Bone marrow (tissue), 2 donors: Measurements from ENCODE around the gene NDST1.

ENCODE experiments used
- DNase-seq, 2 donors: peaks; one replicate each; lab custom pipeline; 2025; lab: John Stamatoyannopoulos, UW

Gene NDST1

DNA sequence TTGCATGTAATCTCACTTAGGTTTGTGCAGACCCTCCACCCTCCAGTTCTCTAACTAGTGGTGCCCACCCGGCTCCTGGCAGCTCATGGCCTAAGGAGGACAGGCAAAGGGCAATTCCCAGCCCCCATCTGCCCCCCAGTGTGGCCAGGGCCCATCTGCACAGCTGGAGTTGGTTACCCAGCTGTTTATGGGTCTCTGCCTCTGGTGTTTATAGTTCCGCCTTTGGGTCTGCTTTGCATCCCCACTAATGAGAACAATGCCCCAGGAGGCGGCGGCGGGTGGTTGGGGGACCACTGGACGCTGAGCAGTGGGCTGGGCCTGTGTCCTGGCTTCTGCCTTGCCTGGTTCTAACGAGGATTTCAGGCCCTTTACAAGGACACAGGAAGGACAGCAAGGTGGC, 62.4 kb downstream of the NDST1 start:
- no peak for DNase-seq

DNA sequence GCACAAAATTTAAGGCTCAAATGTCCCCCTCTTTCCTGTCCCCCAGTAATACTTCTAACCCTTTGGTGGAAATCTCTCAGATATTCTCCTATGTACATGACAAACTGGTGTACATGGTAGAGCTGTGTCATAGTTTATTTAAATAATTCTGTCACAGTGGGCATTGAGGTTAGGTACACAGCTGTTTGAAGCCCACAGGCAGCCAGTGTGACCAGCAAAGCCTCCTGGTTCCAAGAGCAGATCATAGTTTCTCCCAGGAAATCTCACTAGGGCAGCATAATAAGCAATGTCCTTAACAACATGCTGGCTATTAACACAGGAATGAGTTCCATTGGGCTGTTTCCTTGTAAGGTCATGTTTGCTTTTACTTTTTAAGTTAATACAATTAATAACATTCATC, 63.9 kb downstream of the NDST1 start:
- no peak for DNase-seq

DNA sequence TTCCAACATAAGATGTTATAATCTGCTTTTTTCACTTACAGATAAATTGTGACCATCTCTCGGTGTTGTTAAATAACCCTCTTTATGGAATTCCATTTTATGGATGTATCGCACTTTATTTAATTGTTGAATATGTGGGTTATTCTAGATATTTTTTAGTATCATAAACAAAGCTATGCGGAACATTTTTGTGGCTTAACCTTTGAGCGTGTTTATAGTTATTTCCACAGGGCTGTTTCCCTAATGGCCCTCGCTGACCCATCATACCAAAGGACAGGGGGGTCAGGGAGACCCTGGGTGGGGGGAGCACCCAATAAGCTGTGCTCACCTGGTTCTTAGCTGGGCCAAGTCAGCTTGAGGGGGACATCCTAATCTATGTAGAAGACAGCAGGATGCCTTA, 65.3 kb downstream of the NDST1 start:
- no peak for DNase-seq

DNA sequence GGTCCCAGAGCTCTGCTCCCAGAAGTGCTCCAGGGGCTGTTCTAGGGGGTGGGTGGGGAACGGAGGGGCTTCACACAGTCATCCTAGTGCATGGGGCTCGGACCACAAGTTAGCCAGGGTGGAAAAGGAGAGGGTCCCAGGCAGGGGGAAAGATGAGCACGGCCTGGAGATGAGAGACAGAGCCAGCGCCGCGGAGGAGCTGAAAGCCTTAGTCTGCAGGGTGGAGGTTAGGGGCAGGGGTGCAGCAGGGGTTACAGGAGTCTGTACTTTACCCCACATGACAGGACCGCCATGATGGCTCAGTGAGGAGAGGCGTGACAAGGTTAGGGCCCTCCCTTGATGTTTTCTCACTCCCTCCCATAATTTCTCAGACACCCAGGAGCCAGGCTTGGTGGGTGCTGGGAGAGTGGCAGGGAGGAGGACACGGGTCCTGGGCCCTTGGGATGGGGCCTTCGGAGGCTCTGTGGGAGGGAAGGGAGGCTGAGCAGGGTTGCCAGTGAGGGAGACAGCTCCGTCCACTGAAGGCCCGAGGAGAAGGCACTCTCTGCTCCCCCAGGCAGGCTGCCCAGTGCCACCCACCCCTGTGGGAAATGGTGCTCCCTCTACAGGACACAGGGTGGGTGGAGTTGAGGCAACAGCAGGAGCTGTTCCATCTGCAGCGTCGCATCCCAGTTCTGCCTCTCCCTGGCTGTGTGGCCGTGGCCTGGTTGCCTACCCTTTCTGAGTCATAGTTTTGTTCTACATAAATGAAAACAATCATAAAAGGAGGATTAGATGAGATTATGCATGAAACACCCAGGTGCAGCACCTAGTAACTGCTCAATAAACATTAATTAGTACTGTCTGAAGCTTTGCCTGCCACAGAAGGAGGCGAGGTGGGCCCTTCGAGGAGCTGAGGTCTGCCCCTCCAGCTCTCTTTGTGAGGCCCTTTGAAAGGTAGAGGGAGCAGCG, 66.2 kb downstream of the NDST1 start:
- no peak for DNase-seq

DNA sequence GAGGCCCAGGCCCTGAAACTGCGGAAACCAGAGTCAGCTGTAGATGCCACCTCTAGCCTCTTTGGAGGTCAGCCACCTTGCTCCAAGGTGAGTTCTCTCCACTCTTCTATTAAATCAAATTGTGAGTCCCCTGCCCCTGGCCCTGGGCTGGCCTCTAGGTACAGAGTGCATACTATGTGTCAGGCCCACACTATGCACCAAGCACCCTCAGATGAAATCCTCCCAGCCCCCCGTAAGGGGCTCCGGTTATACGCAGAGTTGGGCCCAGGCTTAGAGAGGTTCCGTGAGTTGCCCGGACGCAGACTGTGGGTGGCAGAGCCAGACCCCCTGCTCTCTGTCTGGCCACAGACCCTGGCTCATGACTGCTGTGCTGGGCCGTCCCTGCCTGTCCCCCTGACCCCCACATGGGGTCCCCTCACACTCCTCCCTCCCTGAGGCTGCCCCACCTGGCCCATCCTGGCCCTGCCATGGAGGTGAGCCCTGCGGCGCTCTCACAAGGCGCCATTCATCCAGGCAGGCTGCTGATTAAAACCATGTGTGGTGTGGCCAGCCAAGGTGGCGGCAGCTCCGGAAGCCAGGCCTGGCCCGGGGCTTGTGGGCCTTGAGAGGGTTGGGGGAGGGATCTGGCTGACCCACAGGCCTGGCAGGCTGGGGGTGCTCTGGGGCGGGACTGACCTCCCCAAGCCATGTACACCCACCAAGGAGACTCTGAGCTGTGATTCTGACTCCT, 67.1 kb downstream of the NDST1 start:
- no peak for DNase-seq

DNA sequence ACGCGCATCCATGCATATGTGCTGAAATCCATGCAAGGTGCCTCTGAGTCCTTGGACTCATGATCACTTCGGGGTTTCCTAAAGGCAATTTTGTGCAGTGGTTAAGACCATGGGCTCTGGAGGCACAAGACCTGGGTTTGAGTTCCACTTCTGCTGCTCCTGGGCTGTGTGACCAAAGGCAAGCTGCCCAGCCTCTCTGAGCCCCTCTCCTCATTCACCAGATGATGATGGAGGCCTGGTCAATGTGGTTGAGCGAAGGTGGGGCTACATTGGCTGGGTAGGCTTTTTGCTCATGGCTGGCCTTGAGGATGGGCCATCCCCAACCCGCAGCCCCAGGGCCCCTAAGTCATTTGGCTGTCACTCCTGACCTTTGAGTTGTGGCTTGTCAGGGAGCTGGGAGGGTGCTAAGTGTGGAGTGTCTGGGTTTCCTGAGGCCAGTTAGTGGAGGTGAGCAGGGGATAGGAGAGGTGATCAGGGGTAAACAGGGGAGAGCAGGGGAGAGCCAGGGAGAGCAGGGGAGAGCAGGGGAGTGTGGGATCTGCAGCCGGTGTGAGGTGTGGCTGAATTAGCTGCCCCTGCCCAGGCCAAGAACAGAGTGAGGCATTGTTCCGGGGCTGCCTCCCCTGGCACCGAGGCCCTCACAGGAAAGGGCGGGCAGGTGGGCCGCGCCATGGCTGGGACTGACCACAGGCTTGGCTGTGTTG, 68.0 kb downstream of the NDST1 start:
- DNase-seq: no peak

DNA sequence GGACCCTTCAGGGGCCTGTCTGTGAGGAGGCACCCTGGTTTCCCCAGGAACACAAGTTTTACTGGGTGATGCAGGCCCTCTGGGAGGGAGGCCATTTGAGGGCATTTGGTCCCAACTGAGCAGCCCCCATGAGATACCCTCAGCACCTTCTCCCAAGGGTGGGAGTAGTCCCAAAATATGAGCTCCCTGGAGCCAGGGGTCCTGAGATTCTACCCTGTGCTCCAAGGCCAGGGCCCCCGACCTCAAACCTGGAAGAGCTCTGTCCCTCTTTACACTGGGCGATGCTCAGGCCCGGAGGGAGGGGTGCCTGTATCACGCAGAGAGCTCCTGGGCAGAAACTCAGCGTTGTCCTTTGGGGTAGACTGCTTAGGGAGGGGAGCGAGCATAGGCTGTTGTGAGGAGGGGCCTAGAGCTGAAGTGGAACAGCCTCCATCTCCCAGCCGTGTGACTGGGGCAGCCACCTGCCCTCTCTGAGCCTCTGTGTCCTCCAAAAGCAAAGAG, 68.6 kb downstream of the NDST1 start:
- no peak for DNase-seq

DNA sequence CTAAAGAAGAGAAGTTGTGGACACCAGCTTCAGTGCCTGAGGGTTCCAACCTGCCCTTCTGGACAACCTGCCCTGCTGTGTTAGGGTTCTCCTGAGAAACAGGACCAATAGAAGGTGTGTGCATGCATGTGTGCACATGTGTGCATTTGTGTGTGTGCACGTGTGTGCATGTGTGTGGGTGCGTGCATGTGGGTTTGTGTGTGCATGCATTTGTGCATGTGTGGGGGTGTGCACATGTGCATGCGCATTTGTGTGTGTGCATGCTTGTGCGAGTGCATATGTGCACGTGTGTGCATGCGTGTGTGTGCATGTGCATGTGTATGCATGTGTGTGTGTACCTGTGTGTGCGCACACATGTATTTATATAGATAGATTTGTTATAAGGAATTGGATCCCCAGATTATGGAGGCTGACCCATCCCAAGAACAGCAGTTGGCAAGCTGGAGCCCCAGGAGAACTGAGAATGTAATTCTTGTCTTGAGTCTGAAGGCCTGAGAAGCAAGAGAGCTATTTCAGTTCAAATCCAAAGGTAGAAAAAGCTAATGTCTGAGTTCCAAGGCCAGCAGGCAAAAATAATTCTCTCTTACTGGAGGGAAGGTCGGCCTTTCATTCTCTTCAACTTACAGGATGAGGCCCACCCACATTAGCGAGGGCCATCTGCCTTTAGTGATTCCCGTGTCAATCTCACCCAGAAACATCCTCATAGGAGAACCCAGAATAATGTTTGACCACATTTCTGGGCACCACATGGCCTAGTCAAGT, 69.6 kb downstream of the NDST1 start:
- DNase-seq: no peak

DNA sequence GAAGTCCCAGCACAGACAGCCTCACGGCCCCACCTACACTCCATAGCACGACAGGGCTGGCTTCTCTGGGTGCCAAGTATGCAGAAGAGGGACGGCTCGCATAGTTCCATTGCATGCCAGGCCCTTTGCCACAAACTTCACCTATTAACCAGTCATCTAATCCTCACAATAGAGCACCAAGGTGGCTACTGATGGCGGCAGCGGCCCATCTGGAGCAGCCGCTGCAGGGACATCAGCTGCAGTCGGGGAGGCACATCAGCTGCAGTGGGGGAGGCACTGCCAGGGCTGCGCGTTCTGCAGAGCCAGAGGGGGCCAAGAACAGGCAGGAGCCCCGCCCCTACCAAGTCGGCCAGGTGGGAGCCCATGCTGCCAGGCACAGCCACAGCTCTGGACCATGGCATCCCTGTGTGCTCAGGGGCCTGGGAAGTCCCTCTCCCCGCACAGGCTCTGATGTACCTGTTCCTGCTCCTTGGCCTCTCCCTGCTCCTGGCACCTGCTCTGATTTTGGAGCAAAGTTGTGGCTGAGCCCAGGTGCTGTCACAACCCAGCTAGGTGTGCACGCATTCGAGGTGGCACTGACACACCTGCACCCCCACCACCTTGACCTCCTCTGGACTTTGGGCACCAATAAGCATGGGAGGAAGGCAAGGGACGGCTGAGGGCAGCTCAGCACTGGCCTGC, 71.0 kb downstream of the NDST1 start:
- DNase-seq: no peak

DNA sequence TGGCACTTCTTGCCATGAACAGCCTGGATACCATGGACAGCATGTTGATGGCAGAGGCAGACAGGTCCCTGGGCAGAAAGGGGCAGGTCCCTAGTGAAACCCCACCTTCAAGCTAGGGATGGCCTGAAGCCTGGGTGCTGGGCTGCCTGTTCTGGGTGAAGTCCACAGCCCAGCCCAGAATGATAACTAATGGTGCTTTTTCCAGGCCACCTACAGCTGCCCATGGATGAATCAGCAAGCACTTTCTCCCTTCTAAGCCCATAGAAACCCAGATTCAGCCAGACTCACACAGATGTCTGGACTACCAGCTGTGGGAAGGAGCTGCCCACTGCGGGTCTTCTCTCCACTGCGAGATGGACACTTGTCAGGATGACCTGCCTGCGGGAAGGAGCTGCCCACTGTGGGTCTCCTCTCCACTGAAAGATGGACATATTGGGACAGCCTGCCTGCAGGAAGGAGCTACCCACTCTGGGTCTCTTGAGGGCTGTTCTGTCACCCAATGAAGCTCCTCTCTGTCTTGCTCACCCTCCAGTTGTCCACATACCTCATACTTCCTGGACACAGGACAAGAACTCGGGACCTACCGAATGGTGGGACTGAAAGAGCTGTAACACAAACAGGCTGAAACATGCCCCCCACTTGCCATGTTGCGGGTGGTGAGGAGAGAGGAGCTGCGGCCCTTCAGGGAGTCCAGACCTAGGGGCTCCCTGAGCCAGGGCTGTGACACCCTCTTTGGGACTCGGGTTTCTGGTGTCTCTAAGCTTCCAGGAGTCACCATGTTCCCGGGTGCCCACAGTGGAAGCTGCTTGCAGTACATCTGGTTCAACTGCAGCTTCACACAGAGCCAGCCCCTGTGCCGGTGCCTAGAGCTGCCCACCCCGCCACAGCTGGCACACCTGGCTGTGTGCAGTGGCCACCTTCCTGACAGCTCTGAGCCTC, 71.8 kb downstream of the NDST1 start:
- no peak for DNase-seq

DNA sequence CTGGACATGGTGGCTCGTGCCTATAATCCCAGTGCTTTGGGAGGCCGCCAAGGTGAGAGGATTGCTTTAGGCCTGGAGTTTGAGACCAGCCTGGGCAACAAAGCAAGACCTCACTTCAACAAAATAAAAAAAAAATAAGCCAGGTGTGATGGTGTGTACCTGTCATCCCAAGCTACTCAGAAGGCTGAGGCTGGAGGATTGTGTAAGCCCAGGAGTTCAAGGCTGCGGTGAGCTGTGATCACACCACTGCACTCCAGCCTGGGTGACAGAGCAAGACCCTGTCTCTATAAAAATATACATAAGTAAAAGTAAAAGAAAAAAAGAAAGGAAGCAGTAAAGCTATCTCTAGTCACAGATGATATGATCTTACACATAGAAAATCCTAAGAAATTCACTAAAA, 73.0 kb downstream of the NDST1 start:
- DNase-seq: no peak

DNA sequence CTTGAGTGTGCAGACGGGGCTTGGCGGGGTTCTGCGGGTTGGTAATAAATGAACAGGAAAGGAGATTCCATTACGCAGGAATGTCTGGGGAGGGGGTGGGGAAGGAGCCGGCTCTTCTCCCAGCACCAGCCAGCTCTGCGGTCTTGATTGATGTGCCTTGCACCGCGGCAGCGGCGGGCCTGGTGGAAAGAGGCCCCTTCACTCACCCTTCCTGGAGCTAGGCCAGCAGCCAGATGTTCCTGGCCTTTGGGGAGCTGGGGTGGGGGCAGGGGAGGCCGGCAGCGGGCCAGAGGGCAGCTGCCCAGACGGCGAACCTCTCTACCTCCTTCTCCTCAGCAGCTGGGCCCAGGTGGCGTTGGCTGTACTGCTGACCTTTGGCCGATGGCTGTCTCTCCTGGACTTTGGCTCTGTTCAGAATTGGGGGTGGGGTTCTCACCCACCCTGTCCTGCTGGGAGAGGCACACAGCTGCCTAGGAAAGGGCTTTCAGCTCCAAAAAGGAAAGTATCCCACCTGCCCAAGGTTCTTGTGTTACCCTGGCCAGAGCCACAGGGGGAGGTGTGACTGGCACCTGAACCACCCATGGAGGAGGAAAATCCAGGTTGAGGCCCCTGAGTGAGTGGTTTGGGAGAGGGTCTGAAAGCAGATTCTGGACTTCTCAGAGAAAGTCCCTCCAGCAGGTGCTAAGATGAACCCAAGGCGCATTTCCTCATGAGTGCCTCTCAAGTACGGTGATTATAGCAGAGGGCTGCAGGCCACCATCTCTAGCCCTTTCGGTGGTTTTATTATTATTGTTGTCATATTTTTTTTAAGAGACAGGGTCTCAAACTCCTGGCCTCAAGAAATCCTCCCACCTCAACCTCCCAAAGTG, 74.5 kb downstream of the NDST1 start:
- DNase-seq: no peak

DNA sequence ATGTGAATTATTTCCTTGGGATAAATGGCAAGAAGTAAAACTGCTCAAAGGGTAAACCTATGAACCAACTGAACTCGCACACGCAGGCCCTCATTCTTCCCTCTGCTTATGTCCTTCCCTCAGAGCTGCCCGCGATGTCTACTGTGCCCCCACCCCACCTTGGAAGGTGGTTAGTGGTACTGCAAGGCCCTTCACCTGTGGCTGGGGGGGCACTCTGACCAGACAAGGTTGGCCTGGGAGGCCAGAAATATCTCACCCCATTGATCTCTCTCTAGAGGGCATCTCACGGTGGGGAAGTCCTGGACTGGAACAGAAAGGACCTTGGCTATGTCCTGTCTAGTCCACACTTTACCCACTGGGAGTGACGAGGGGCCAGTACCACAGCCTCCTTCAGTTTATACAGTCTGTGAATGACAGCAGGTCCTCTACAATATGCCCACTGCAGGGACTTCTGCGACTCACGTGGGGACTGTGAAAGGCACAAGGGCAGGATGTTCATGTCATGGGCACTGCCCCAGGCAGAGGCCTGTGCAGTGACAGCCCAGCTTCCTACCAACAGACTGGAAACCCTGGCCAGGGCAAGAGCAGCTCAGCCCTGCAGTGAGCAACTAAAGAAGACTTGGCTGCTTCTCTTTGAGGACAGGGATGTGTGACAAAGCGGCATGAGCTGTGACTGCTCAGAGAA, 75.8 kb downstream of the NDST1 start:
- no peak for DNase-seq

DNA sequence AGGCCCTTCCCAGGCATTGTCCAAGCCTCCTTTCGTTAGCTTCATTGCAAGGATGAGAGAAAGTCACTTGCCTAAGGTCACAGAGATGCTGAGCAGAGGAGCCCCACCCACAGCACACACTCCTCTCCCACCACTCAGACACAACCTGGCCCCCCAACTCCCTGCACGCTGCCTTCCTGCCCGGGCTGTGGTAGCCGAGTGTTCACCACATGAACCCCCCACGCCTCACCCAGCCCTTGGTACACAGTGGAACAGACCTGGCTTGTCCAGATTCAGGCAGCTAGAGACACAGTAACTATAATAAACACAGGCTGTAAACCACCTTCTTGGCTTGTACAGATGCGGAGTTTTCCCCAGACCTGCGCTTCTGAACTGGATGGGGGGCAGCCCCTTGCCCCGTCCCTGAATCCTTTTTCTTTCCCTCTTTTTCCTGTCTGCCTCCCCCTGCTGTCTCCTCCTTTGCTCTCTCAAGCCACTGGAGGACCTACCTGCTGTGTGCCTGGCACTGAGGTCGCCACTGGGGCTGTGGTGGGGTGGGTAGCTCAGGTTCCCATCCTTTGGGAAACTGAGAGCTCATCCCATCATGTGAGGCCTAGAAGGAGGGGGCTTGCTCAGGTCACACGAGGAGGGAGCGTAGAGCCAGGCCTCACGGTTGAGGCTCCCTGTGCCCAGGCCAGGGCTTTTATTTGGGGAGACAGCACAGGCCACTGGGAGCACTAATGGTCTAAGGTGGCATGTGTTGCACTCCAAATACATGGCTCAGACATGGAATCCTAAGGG, 76.8 kb downstream of the NDST1 start:
- no peak for DNase-seq

DNA sequence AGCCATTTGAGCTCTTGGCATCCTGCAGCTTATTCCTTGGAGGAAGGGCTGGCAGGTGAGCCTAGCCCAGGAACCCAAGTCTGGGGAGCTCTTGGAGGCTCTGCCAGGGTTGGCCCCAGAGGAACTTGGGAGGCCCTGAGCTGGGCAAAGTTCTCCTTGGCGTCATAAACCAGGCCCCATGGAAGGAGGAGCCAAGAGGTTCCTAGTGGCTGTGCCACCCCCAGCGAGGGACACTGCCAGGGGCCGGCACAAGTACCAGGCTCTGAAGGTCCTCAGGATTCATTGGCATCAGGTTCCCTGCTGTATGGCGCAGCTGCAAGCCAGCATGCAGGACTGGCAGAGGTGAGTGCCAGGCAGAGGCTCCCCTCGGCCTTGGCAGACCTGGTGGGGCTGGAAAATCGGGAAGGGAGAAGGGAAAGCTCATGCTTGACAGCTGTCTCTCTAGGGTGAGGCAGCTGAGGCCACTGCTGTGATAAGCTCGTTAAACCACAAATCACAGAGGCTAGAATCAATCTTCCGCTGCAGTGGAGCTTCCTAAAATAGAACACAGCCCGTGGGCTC, 77.9 kb downstream of the NDST1 start:
- DNase-seq: no peak

DNA sequence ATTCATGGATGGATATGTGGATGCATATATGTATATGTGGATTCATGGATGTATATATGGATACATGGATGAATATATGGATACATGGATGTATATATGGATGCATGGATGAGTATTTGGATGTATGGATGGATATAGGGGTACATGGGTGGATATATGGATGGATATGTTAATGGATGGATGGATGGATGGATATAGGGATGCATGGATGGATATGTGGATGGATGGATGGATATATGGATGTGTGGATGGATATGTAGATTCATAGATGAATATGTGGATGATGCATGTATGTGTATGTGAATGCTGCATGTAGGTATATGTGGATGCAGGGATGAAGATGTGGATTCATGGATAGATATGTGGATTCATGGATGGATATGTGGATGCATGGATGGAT, 79.1 kb downstream of the NDST1 start:
- DNase-seq: no peak

DNA sequence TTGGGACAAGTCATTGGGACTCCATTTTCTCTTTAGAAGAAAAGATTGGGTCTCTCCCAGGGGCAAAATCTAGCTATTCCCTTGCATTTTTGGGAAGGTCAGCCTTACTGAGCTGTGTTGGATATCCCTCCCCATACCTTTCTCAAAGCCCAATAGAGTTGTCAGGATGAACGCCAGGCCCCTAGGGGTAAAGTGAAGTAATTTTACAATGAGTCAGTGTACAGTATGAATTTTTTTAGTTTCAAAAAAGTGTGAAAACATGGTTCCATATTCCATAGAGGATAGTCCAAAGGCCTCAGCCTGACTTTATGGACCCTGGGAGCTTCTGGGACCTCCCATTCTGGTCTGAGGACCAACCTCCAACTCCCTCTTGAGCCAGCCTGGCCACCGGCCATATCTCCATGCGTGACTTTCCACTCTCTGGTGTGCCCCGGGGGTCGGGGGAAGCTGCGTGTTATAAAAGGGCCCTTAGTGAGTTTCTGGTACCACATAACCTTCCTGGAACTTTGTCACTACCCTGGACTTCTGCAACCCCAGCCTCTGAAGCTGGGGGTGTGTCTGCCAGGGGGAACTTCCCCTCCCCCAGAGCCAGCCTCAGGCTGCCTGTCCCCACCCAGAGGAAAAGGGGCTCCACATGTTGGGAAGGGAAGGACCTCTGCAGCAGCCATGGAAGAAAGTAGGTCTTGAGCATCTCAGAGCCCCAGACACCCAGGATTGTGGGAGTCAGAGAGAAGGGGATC, 80.1 kb downstream of the NDST1 start:
- no peak for DNase-seq
